ENCODE results near the gene PREX1.

DNA sequence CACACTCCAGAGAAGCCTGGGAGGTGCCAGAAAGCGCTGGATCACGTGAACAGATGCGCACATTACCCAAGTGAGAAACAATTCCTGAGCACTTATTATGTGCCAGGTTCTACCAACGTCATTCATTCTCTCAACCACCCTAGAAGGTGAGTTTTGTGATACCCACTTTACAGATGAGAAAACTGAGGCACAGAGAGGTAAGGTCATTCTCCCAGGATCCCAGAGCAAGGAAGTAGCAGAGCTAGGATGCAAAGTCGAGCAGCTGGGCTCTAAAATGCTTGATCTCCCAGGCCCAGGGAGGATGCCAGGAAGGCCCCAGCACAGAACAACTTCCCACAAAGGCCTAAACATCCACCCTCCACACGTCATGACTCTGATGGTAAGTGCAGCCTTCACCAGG, 85.6 kb downstream of the PREX1 start:
- TF ChIP-seq CTCF (IDR thresholded peaks at IDR 0.05; ENCODE audit: extremely low read depth in 1 of 2, insufficient read depth in 1 of 2, low read depth in 1 of 2, low read length in 2 of 2) (no peak), POLR2A (IDR thresholded peaks at IDR 0.05; ENCODE audit: low read depth, low read length) (no peak)
